HG03558 (cell line): Measurements from ENCODE around the gene USP17L22.
"Not testable (repeated sequence)": the region's sequence is repeated elsewhere in the genome, so short reads cannot be mapped to it uniquely, and the experiment has no call there.

Source experiments
- ATAC-seq: cut with Tn5 transposase; IDR thresholded peaks from one replicate; pipeline ENCODE4 v1.9.1; 2021; ENCODE audit warnings: moderate number of reproducible peaks; ENCODE audit not compliant: unreplicated experiment; ENCODE audit errors: extremely low read depth

USP17L22 gene, protein sequence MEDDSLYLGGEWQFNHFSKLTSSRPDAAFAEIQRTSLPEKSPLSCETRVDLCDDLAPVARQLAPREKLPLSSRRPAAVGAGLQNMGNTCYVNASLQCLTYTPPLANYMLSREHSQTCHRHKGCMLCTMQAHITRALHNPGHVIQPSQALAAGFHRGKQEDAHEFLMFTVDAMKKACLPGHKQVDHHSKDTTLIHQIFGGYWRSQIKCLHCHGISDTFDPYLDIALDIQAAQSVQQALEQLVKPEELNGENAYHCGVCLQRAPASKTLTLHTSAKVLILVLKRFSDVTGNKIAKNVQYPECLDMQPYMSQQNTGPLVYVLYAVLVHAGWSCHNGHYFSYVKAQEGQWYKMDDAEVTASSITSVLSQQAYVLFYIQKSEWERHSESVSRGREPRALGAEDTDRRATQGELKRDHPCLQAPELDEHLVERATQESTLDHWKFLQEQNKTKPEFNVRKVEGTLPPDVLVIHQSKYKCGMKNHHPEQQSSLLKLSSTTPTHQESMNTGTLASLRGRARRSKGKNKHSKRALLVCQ

DNA sequence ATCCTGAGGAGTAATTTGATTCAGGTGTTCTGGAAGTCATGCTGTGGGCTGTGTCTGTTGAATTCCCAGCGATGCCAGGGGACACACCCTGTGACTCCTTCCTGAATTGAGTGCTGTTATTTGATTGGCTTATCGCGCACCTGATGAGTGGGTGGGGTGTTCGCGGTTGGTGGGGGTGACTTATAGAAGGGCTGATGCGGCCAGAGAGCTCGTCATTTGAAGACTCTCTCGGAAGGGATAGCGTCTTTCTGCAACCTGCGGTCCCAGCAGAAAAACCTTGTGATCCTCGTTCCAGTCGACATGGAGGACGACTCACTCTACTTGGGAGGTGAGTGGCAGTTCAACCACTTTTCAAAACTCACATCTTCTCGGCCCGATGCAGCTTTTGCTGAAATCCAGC, at the start of gene USP17L22:
Gene USP17L22 (plus strand): TSS at position 301 of the 400 bp plus-strand sequence. CDS start 0 bp downstream, at position 301.
- not testable (repeated sequence) for ATAC-seq

DNA sequence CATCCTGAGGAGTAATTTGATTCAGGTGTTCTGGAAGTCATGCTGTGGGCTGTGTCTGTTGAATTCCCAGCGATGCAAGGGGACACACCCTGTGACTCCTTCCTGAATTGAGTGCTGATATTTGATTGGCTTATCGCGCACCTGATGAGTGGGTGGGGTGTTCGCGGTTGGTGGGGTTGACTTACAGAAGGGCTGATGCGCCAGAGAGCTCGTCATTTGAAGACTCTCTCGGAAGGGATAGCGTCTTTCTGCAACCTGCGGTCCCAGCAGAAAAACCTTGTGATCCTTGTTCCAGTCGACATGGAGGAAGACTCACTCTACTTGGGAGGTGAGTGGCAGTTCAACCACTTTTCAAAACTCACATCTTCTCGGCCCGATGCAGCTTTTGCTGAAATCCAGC, 47.6 kb upstream of the USP17L22 start, which contains the start of gene USP17L12:
Gene USP17L12 (plus strand): TSS at position 301 of the 400 bp plus-strand sequence. CDS start 0 bp downstream, at position 301.
- not testable (repeated sequence) for ATAC-seq

DNA sequence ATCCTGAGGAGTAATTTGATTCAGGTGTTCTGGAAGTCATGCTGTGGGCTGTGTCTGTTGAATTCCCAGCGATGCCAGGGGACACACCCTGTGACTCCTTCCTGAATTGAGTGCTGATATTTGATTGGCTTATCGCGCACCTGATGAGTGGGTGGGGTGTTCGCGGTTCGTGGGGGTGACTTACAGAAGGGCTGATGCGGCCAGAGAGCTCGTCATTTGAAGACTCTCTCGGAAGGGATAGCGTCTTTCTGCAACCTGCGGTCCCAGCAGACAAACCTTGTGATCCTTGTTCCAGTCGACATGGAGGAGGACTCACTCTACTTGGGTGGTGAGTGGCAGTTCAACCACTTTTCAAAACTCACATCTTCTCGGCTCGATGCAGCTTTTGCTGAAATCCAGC, 42.8 kb upstream of the USP17L22 start, which contains the start of gene USP17L13:
Gene USP17L13 (plus strand): TSS at position 301 of the 400 bp plus-strand sequence. CDS start 0 bp downstream, at position 301.
- not testable (repeated sequence) for ATAC-seq

DNA sequence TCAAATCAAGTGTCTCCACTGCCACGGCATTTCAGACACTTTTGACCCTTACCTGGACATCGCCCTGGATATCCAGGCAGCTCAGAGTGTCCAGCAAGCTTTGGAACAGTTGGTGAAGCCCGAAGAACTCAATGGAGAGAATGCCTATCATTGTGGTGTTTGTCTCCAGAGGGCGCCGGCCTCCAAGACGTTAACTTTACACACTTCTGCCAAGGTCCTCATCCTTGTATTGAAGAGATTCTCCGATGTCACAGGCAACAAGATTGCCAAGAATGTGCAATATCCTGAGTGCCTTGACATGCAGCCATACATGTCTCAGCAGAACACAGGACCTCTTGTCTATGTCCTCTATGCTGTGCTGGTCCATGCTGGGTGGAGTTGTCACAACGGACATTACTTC, 37.2 kb upstream of the USP17L22 start:
- not testable (repeated sequence) for ATAC-seq

DNA sequence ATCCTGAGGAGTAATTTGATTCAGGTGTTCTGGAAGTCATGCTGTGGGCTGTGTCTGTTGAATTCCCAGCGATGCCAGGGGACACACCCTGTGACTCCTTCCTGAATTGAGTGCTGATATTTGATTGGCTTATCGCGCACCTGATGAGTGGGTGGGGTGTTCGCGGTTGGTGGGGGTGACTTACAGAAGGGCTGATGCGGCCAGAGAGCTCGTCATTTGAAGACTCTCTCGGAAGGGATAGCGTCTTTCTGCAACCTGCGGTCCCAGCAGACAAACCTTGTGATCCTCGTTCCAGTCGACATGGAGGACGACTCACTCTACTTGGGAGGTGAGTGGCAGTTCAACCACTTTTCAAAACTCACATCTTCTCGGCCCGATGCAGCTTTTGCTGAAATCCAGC, 33.3 kb upstream of the USP17L22 start, which contains the start of gene USP17L15:
Gene USP17L15 (plus strand): TSS at position 301 of the 400 bp plus-strand sequence. CDS start 0 bp downstream, at position 301.
- ATAC-seq: not testable (repeated sequence)

DNA sequence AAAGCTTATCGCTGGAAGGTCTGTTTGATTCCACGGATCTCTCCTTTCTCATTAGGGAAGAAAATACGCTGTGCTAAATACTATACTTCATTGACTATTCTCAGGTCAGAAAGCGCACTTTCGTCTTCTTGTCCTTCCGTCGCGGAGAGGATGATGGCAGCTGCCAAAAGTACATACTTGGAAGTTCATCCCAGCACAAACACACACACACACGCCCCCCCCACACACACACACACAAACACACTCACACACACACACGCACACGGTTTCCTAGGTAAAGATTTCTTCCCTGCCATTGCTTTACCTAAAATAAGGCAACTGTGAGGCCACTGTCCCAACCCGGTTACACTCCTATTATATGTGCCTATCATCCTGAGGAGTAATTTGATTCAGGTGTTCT, 29.0 kb upstream of the USP17L22 start:
- ATAC-seq: not testable (repeated sequence)

DNA sequence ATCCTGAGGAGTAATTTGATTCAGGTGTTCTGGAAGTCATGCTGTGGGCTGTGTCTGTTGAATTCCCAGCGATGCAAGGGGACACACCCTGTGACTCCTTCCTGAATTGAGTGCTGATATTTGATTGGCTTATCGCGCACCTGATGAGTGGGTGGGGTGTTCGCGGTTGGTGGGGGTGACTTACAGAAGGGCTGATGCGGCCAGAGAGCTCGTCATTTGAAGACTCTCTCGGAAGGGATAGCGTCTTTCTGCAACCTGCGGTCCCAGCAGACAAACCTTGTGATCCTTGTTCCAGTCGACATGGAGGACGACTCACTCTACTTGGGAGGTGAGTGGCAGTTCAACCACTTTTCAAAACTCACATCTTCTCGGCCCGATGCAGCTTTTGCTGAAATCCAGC, 23.8 kb upstream of the USP17L22 start, which contains the start of gene USP17L17:
Gene USP17L17 (plus strand): TSS at position 301 of the 400 bp plus-strand sequence. CDS start 0 bp downstream, at position 301.
- not testable (repeated sequence) for ATAC-seq

DNA sequence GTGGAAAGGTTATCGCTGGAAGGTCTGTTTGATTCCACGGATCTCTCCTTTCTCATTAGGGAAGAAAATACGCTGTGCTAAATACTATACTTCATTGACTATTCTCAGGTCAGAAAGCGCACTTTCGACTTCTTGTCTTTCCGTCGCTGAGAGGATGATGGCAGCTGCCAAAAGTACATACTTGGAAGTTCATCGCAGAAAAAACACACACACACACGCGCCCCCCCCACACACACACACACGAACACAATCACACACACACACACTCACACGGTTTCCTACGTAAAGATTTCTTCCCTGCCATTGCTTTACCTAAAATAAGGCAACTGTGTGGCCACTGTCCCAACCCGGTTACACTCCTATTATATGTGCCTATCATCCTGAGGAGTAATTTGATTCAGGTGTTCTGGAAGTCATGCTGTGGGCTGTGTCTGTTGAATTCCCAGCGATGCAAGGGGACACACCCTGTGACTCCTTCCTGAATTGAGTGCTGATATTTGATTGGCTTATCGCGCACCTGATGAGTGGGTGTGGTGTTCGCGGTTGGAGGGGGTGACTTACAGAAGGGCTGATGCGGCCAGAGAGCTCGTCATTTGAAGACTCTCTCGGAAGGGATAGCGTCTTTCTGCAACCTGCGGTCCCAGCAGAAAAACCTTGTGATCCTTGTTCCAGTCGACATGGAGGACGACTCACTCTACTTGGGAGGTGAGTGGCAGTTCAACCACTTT, 19.3 kb upstream of the USP17L22 start, which contains the start of gene USP17L18:
Gene USP17L18 (plus strand): TSS at position 678 of the 728 bp plus-strand sequence. CDS start 0 bp downstream, at position 678.
- ATAC-seq: not testable (repeated sequence)

DNA sequence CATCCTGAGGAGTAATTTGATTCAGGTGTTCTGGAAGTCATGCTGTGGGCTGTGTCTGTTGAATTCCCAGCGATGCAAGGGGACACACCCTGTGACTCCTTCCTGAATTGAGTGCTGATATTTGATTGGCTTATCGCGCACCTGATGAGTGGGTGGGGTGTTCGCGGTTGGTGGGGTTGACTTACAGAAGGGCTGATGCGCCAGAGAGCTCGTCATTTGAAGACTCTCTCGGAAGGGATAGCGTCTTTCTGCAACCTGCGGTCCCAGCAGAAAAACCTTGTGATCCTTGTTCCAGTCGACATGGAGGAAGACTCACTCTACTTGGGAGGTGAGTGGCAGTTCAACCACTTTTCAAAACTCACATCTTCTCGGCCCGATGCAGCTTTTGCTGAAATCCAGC, 14.3 kb upstream of the USP17L22 start, which contains the start of gene USP17L19:
Gene USP17L19 (plus strand): TSS at position 301 of the 400 bp plus-strand sequence. CDS start 0 bp downstream, at position 301.
- ATAC-seq: not testable (repeated sequence)

DNA sequence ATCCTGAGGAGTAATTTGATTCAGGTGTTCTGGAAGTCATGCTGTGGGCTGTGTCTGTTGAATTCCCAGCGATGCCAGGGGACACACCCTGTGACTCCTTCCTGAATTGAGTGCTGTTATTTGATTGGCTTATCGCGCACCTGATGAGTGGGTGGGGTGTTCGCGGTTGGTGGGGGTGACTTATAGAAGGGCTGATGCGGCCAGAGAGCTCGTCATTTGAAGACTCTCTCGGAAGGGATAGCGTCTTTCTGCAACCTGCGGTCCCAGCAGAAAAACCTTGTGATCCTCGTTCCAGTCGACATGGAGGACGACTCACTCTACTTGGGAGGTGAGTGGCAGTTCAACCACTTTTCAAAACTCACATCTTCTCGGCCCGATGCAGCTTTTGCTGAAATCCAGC, 9.6 kb upstream of the USP17L22 start, which contains the start of gene USP17L20:
Gene USP17L20 (plus strand): TSS at position 301 of the 400 bp plus-strand sequence. CDS start 0 bp downstream, at position 301.
- ATAC-seq: not testable (repeated sequence)

DNA sequence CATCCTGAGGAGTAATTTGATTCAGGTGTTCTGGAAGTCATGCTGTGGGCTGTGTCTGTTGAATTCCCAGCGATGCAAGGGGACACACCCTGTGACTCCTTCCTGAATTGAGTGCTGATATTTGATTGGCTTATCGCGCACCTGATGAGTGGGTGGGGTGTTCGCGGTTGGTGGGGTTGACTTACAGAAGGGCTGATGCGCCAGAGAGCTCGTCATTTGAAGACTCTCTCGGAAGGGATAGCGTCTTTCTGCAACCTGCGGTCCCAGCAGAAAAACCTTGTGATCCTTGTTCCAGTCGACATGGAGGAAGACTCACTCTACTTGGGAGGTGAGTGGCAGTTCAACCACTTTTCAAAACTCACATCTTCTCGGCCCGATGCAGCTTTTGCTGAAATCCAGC, 4.8 kb upstream of the USP17L22 start, which contains the start of gene USP17L21:
Gene USP17L21 (plus strand): TSS at position 301 of the 400 bp plus-strand sequence. CDS start 0 bp downstream, at position 301.
- ATAC-seq: not testable (repeated sequence)

DNA sequence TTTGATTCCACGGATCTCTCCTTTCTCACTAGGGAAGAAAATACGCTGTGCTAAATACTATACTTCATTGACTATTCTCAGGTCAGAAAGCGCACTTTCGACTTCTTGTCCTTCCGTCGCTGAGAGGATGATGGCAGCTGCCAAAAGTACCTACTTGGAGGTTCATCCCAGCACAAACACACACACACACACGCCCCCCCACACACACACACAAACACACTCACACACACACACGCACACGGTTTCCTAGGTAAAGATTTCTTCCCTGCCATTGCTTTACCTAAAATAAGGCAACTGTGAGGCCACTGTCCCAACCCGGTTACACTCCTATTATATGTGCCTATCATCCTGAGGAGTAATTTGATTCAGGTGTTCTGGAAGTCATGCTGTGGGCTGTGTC, 4.3 kb downstream of the USP17L22 start:
- ATAC-seq: not testable (repeated sequence)
